HG02588 (cell line): Measurements from ENCODE around the gene ANXA11.
A peak's percentile ranks its signal among the peaks of the same experiment; 100 is the strongest.
"Not testable (repeated sequence)": the region's sequence is repeated elsewhere in the genome, so short reads cannot be mapped to it uniquely, and the experiment has no call there.

Experiments
- ATAC-seq: cut with Tn5 transposase; IDR thresholded peaks from one replicate; pipeline ENCODE4 v1.9.1; 2021; ENCODE audit warnings: mild to moderate bottlenecking, moderate library complexity; ENCODE audit not compliant: unreplicated experiment

ANXA11 gene

DNA sequence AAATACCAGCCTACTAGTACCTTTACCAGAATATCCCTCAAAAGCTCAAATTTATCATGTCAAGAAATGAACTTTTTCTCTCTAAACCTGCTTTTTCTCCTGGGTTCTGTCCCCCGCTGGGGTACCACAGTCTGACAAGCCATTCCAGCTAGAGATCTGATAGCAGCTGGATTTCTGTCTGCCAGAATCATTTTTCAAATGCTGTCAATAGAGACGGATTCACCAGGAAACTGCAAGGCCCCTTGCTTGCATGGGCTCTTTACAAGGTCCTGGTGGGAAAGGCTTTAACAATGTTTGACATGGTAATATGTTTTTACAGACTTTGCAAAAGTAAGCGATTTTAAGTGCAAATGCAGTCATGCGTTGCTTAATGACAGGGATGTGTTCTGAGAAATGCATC is 4.9 kb upstream of the ANXA11 start:
- no peak for ATAC-seq

DNA sequence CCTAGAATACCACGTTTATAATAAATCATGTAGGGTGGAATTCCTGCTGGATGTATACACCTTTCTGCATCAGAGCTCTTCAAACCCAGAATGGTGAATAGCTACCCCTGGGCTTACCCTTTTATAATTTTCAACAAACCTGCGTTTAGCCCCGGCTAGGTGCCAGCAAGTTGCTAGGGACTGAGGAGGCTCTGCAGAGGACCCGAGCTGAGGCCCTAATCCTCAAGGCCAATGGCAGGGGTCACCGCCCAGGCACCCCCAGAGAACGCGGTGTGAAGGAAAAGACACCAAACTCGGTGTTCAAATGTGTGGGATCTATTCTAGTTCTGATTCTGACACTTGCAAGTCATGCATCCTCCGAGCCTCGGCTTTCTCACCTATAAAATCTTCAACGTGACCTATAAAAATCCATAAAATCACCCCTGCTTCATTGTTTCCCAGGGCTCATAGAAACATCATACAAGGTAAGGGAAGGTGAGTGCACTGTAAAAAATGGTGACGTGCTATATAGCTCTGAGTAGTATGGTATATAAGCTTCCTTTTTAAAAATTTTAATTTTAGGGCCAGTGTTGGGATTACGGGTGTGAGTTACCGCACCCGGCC is 2.5 kb upstream of the ANXA11 start:
- ATAC-seq = no peak

DNA sequence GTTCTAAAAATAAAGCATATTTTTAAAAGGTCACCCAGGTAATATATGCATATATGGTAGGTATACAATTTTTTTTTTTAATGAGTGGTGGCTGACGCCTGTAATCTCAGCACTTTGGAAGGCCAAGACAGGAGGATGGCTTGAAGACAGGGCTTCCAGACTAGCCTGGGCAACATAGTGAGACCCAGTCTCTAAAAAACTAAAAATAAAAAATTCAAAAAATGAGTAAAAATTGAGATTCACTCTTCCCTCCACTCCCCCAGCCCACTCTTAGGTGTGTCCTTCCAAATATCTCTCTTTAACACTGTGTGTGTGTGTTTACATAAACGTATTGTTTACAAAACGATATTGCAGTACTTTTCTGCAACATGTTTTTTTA is 929 bp upstream of the ANXA11 start:
- no peak for ATAC-seq

DNA sequence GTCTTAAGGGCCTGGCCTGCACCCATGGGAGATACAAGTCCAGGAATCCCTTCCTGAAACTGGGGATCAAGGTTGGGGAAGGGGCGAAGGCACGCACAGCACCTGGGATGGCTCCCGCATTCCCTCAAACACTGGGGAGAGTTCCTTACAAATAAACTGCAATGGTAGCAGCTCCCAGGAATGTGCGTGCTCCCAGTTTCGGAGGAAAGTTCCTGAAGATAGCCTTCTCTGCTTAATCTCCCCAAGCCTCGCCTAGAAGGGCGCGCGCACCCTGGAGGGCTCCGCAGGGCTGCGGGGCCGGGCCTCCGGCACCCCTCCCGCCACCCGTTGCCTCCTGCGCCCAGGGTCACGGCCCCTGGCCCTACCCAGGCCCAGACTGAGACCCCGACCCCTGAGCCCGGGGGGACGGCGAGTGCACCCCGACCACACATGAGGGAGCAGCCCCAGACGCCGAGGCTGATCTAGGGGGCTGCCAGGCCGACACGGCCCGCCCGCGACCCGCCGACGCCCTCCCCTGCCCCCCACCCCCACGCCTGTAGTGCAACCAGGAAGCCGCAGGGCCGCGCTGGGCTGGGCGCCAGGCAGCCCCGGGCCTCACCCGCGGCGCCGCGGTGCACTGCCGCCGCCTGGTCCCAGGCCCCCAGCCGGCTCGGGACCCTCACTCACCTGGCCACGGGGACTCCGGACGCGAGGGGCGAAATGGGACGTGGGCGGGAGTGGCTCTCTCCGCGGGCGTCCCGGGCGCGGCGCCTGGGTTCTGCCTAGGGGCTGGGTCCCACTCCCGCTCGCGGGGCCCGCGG is 460 bp downstream of the ANXA11 start:
- peak; percentile 37 for ATAC-seq

DNA sequence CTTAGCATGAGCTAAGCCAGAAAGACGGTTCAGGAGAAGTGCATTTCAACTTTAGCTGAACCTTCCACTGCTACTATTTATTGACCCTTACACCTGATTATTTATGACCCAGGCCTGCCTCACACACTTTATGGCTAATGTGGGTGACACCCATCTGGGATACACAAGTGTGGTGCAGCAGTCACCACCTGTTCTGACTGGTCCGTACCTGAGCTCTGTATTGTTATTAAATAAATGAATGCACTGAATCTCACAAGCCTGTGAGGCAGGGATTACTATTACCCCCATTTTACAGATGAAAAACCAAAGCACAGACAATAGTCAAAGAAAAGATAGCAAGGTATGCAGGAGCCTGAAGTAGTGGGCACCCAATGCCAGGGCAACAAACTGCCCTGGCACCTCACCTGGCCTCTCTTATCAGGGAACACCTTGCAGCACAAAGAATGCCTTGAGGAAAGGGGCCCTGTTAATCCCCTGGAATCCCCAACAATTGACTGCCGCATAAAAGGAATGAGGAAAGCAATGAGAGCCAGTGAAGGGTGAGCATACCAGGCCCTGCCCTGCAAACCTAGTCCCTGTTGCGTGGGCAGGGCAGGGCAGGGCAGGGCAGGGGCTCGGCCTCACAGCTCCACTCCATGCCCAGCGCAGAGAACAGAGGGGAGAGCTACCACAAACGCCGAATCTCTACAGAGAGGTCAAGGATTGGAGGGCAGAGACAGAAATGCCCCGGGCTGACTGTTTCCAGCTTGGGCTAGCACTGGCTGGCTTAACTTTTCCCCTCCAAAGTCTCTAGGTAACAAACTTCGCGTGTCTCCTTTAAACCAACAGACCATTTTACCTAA is 1.3 kb downstream of the ANXA11 start:
- no peak for ATAC-seq

DNA sequence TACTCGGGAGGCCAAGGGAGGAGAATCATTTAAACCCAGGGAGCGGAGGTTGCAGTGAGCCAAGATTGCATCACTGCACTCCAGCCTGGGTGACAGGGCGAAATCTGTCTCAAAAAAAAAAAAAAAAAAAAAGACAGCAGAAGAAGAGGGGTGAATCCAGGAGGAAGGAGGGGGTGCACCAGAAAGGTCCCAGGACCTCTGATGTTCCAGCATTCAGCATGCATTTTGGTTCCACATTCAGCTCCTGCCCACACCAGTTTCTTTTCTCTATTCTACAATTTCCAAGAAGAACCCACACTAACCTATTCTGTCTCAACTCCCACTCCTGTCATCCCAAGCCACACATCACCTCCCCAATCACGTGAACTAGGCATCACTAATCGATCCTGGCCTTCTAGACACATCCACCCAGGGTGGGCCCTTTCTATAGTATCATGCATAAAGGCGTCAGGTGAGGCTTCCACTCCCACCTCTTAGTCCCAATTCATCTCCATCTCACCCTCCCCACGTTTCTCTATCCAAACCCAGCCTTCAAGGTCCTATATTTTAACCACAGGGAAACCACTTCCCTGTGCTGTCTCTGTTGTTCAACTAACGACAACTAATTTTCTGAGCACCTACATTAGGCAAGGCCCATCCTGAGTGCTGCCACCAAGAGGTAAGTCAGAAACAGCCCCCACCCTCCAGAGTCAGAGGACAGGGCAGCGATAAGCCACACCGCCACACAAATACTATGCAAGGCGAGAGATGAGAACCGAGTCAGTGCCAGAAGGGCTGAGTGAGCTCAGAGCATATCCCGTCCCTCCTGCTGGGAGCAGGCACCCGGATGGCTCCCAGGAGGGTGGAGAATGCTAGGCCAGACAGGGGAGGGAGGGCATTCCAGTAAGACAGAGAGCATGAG is 2.2 kb downstream of the ANXA11 start:
- peak; percentile 48 for ATAC-seq

DNA sequence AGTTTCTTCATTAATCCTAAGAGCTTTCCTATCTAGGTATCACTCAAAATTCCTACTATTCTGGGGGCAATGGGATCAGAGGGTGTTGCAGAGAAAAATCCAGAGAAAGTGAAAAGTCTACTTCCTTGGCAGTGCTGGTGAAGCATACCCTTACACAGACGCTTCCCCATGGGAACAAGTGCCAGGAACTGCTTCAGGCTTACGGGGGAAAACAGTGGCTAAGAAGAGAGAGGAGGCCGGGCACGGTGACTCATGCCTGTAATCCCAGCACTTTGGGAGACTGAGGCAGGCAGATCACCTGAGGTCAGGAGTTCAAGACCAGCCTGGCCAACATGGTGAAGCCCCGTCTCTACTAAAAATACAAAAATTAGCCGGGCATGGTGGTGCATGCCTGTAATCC is 2.8 kb downstream of the ANXA11 start:
- ATAC-seq = not testable (repeated sequence)

DNA sequence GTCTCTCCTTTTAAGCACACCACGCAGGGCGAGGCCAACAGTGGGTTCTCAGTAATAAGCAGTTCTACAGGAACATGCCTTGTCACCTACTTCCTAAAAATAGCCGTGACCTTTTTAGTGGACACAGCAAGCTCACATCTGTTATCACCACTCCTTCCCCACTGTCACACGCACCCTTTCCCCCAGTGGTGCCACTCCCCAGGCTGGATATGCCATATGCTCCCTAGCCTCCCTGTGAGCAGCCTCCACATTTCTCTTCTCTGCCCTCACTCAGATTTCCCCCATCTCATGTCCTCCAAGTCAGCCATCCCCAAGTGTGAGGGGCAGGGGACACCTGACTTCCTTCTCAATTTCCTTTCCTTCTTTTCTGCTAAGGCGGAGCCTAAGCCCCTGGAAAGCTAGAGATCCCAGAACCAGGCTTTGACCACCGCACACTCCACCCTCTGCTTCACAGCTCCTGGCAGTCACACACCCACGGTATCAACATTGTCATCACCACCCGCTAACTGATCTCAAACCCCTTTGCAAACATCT is 3.7 kb downstream of the ANXA11 start:
- ATAC-seq = no peak

DNA sequence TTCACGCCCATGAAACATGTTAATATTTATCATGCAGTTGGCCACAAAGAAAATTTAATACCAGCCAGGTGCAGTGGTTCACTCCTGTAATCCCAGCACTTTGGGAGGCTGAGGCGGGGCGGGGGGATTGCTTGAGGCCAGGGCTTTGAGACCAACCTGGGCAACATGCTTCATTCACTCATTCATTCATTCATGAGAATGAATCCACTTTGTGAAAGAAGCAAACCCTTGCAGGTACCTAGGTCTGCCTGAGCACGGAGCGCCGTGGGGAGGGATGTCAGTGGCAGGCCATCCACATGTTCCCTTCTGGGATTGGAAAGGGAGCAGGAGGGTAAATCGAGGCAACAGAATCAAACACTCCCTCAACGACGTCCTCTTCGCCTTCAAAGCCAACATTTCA is 4.7 kb downstream of the ANXA11 start:
- ATAC-seq = no peak

DNA sequence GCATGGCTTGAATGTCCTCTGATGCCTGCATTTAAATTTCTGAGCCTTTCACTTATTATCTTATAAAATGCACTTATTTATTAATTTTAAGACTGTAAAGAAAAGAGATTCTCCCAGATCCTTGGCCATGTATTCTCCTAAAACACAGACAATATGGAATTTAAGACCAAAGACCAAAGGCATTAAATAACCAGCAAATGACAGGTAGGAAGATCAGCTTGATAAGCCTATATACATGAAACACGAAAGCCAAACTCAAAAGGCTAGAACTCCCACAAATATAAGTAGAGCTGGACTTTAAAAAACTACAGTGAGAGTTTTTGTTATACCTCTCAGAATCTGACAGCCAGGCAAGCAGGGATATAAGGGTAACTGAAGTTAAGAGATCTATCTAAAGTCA is 5.1 kb downstream of the ANXA11 start:
- ATAC-seq = no peak

DNA sequence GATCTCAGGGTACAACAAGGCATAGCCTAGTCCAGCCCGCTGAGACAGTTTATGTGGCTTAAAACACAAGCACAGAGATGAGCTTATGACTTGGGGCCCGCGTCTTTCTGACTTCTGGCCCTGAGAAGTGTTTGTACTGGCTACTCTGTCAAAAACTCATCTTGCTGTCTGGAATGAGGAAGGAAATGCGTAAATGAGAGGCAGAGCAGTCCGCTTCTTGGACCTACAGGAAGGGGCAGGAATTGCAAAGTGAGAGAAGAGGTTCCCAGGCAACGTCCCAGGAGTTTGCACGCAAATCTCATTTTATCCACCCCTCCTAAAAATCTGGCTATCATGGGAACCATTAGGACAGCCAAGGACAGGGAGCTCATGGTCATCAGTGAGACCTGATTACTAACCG is 5.5 kb downstream of the ANXA11 start:
- ATAC-seq = no peak

DNA sequence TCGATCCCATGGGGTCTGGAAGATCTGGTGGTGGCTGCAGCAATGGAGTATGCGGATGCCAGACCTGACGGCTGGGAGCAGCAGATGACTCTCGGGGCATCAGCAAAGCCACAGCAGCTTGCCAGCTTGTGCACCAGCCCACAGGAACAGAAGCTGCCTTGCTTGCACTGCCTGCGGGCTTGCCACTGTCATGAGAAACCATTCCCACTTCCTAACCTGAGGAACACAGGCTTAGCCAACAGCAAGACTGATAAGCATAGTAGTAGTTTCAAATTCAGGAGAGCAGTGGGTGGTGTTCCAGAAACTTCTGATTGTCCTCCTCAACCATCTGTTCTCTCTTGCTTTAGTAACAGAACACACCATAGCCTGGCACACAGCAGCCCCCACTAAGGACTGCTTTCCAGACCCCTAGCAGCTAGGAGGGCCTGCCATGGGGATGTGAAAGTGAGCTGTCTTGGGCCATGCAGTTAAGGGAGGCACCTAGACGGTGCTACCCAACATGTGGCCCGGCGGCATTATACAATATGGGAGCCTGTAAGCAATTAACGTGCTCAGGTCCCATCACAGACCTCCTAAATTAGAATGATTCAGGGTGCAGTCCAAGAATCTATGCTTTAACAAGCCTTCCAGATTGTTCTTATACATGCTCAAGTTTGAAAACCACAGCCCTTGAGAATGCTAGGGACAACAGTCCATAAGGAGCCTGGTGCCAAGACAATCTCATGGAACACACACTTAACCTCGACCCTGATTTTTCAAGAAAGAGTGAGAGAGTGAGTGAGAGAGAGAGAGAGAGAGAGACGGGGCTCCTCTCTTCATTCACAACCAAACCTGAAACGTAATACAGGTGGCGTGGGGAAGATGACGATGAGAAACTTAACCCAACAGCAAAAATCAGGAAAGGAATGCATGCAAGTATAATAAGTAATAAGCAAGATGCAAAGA is 7.1 kb downstream of the ANXA11 start:
- ATAC-seq = no peak

DNA sequence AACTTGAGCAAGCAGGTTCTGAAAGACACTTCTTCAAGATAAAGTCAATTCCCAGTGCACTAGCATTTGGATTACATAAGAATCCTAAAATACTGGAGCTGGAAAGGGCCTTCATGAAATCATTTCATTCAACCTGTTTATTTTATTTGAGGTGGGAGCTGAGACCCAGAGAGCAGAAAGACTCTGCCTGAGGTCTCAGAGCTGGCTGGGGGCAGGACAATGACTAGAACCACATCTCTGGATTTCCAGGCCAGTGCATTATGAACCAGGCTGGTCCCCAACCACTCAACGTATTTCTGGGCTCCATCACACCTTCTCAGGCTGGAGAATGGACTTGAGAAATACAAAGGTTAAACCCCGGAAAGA is 8.4 kb downstream of the ANXA11 start:
- no peak for ATAC-seq

DNA sequence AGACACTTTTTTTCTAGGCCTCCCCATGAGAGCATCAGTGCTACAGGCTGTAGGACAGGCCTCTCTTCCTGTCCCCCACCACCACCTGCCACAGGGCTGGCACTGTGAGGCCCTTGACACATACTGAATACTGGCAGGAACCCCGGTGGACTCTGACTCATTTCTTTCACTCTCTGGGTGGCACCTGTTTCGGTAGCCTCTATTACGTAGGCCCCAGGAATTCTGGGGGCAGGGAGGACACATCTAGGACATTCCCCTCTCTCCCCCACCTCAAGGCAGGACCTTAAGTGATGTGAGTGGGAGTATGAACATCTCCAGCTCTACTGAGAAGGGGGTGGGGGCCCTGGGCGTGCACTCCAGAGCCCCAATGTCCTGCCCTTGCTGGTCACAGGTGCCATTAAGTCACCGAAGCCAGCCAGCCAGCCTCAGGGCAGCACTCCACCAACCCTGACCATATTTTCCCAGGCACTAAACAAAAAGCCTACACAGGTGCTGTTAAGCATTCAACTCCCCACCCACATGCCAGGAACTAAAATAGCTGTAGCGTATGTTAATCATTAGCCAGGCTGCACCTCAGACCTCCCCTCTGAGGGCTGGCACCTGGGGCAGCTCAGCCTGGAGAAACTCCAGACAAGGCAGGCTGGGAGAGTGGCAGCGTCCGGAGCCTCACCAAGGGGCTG is 8.9 kb downstream of the ANXA11 start:
- peak; percentile 78 for ATAC-seq

DNA sequence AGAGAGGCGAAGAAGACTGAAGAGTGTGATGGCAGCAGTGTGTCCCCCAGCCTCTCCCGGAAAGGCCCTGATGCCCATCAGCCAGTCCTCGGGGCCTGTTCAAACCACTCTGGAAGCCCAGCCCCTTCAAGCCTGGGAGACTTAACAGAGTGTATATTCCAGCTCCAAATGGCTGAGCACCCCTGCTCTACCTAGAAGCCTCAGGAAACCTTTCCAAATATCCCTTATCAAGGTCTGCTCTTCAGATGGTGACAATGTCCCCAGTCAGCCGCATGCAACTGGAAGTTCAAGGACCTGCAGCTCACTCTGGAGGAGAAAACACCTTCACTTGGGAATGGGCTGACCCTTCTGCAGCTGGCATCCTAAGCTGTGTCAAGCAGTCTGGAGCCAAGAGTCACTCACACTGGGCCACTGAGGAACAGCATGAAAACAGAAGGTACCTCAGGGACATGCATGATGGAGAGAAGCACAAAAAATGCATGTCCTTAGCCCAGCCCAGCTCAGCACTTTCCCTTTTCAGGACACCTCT is 10.2 kb downstream of the ANXA11 start:
- no peak for ATAC-seq

DNA sequence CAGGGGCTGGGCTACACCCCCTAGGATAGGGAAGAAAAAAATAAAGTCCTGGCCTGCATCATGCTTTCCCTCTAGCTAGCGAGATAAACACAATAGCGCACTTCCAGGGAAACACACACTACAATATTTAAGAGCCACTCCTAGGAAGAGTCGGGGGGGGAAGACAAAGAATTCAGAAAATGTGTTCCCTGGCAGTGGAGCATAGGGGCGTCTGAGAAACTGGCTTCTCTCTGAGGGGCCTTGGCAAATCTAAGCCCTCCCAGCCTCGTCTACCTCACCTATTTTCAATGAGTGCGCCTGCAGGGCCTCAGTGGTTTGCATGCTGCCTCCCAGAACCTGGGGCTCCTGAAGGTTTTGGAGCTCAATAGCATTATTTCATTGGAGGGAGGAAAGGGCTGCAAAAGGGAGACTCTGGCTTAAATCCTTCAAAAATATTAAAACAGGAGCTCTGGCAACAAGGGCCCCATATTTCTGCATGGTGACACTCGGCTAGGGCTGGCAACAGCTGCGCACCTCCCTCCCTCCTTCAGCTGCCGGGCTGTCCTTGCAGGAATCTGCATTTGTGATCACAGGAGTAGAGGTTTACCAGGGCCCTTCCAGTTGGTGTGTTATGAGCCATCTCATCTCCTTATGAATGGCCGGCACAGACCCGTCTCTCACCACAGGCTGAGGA is 10.8 kb downstream of the ANXA11 start:
- no peak for ATAC-seq

DNA sequence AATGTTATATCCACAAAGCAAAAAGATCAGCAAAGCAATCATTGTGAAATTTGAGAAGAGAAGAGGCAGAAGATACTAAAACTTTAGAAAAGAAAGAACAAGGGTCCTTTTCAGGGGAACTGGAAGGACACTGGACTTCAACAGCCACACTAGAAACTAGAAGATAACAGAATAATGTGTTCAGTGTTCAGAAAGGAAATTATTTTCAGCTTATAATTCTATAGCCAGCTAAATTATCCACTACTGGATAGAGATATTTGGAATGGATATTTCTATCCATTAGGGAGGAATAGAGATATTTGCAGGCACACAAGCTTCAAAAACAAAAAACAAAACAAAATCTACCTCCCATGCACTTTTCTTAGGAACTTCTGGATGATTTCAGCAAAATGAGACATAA is 12.8 kb downstream of the ANXA11 start:
- ATAC-seq = no peak

DNA sequence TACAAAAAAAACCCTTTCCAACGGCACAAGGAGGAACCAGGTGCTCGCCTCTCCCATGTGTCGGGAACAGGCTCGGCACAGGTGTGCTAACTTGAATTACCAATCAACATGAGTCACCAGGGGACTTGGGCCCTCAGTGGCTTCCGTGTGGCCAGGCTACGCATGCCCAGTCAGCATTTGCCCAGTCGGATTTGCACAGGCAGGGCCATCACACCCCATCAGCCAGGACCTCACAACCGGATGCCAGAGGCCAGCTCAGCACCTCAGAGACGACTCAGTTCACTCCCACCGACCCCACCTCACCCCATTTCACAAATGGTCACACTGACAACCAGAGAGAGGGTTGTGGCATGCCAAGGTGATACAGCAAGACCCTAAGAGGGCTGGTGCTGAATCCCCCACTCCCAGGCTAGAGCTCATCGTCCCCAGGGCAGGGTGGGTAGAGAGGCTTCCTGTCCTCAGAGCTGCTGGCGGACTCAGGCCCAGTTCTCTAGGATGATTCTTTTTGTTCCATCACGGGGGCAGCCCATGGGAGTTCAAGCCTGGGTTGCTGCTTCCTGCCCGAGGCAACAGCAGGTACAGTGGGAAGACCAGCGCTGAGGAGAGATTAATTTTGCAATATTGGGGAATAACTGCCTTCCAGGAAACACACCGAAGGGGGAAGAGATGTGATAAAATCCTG is 13.6 kb downstream of the ANXA11 start:
- no peak for ATAC-seq
